Neural progenitor cell (in vitro differentiated cells): ENCODE measurements around the gene MYO10.

ENCODE experiments used
- EZH2 ChIP-seq: fragments of 200-600 bp; sonication (generic); IDR thresholded peaks from 2 replicates; pipeline ENCODE4 v1.6.1; 2017; ENCODE audit warnings: antibody characterized with exemption, mild to moderate bottlenecking, moderate library complexity
- EZH2phosphoT487 ChIP-seq: fragments of 200-600 bp; sonication (generic); IDR thresholded peaks from 2 replicates; pipeline ENCODE4 v1.6.1; 2017; ENCODE audit warnings: antibody characterized with exemption
- TF ChIP-seq, protein P1 (sequence below): fragments of 200-600 bp; sonication (generic); IDR thresholded peaks from 2 replicates; pipeline ENCODE4 v1.5.1; 2017; ENCODE audit warnings: antibody characterized with exemption, mild to moderate bottlenecking

DNA sequence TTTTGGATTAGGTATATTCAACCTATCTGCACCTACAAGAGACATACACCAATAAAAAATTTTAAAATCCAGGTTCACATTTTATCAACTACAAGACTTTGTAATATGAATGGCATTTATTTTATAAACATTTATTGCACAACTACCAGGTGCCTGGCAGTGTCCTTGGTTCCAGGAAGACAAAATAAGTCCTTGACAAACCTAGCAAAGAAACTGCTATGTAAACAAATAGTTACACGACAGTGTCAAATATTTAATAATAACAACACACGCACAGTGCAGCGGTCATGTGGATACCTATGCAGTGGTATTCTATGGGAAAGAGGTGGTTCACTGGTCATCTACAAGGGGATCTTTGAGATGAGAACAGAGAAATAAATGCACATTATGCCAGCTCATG, 120.7 kb downstream of the MYO10 start:
- TF ChIP-seq, protein P1, sequence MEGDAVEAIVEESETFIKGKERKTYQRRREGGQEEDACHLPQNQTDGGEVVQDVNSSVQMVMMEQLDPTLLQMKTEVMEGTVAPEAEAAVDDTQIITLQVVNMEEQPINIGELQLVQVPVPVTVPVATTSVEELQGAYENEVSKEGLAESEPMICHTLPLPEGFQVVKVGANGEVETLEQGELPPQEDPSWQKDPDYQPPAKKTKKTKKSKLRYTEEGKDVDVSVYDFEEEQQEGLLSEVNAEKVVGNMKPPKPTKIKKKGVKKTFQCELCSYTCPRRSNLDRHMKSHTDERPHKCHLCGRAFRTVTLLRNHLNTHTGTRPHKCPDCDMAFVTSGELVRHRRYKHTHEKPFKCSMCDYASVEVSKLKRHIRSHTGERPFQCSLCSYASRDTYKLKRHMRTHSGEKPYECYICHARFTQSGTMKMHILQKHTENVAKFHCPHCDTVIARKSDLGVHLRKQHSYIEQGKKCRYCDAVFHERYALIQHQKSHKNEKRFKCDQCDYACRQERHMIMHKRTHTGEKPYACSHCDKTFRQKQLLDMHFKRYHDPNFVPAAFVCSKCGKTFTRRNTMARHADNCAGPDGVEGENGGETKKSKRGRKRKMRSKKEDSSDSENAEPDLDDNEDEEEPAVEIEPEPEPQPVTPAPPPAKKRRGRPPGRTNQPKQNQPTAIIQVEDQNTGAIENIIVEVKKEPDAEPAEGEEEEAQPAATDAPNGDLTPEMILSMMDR: no peak
- TF ChIP-seq EZH2 (no peak), EZH2phosphoT487 (no peak)
